Stimulated activated memory B cell treated with anti-CD40 and anti-IgM and Interleukin-4, amounts not matched to agents 10 μg/mL and 1 μg/mL and 100 μg/mL, for 72 hours (primary cell): Measurements from ENCODE around the gene ITGAD.
"Not testable (repeated sequence)": the region's sequence is repeated elsewhere in the genome, so short reads cannot be mapped to it uniquely, and the experiment has no call there.

ENCODE experiments used
- ATAC-seq: fragments of 150-1000 bp; cut with Tn5 transposase; 2 replicates; pipeline ENCODE4 v1.10.0; 2021
- H3K27ac Mint-ChIP-seq: one replicate; pipeline ENCODE4 v1.8.0; 2022; ENCODE audit warnings: mild to moderate bottlenecking, mixed read lengths
- H3K27me3 Mint-ChIP-seq: one replicate; pipeline ENCODE4 v1.8.0; 2022; ENCODE audit warnings: mixed read lengths
- H3K36me3 Mint-ChIP-seq: one replicate; pipeline ENCODE4 v1.8.0; 2022; ENCODE audit warnings: mixed read lengths
- H3K4me1 Mint-ChIP-seq: one replicate; pipeline ENCODE4 v1.8.0; 2022; ENCODE audit warnings: mixed read lengths
- H3K4me3 Mint-ChIP-seq: one replicate; pipeline ENCODE4 v1.8.0; 2022; ENCODE audit warnings: mild to moderate bottlenecking, moderate library complexity, mixed read lengths
- H3K9me3 Mint-ChIP-seq: one replicate; pipeline ENCODE4 v1.8.0; 2022; ENCODE audit warnings: mixed read lengths

ITGAD gene

GRCh38 chr16:31409433-31409832, 16.3 kb downstream of the ITGAD start:
- H3K36me3 Mint-ChIP-seq = no peaks in the 10 kb centered on the region
- ATAC-seq = no peak
- no peaks in the 10 kb centered on the region for H3K9me3 Mint-ChIP-seq
- H3K27ac Mint-ChIP-seq = no peak overlapping the region
- H3K4me1 Mint-ChIP-seq = peaks cover 15% of the 10 kb centered on the region
- H3K27me3 Mint-ChIP-seq = peaks cover 22% of the 10 kb centered on the region
- no peak overlapping the region for H3K4me3 Mint-ChIP-seq

GRCh38 chr16:31410082-31410481, 16.9 kb downstream of the ITGAD start:
- Mint-ChIP-seq H3K36me3 (no peaks in the 10 kb centered on the region), H3K4me1 (peaks cover 17% of the 10 kb centered on the region), H3K27ac (no peak overlapping the region), H3K9me3 (no peaks in the 10 kb centered on the region), H3K27me3 (peaks cover 22% of the 10 kb centered on the region), H3K4me3 (no peak overlapping the region)
- no peak for ATAC-seq

DNA sequence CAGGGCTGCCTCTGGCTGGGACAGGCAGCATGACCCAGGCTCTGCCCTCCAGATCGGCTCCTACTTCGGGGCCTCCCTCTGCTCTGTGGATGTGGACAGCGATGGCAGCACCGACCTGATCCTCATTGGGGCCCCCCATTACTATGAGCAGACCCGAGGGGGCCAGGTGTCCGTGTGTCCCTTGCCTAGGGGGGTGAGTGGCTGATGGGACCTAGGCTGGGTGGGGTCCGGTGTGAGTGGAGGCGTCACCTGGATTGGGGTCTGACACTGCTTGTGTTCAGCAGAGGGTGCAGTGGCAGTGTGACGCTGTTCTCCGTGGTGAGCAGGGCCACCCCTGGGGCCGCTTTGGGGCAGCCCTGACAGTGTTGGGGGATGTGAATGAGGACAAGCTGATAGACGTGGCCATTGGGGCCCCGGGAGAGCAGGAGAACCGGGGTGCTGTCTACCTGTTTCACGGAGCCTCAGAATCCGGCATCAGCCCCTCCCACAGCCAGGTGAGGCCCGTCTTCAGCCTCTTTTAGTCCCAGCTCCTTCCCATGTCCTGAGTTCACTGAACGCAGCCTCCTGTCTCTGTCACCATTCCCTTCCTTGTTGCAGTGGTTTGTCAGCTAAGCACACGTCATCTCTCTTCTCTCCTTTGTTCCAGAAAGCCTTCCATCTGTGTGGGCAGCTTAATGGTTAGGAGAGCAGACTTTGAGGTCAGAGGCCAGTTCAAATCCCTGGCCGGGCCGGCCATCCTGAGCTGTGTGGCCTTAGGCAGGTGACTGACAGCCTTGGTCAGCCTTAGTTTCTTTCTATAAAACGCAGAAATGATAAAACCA, 18.1 kb downstream of the ITGAD start:
- Mint-ChIP-seq H3K9me3 (no peaks in the 10 kb centered on the region), H3K27ac (no peak overlapping the region), H3K27me3 (peaks cover 31% of the 10 kb centered on the region), H3K4me3 (no peak overlapping the region), H3K36me3 (no peaks in the 10 kb centered on the region), H3K4me1 (peaks cover 23% of the 10 kb centered on the region)
- peak; percentile 6 for ATAC-seq

GRCh38 chr16:31412750-31413149, 19.6 kb downstream of the ITGAD start:
- no peak for ATAC-seq
- no peaks in the 10 kb centered on the region for H3K36me3 Mint-ChIP-seq
- no peaks in the 10 kb centered on the region for H3K9me3 Mint-ChIP-seq
- peaks cover 23% of the 10 kb centered on the region for H3K4me1 Mint-ChIP-seq
- no peak overlapping the region for H3K27ac Mint-ChIP-seq
- H3K4me3 Mint-ChIP-seq = no peak overlapping the region
- H3K27me3 Mint-ChIP-seq = peaks cover 32% of the 10 kb centered on the region

GRCh38 chr16:31413381-31413780, 20.2 kb downstream of the ITGAD start:
- Mint-ChIP-seq H3K27ac (no peak overlapping the region), H3K4me3 (no peak overlapping the region), H3K36me3 (no peaks in the 10 kb centered on the region), H3K9me3 (peaks cover 4% of the 10 kb centered on the region), H3K27me3 (peaks cover 35% of the 10 kb centered on the region), H3K4me1 (peaks cover 23% of the 10 kb centered on the region)
- ATAC-seq = no peak

DNA sequence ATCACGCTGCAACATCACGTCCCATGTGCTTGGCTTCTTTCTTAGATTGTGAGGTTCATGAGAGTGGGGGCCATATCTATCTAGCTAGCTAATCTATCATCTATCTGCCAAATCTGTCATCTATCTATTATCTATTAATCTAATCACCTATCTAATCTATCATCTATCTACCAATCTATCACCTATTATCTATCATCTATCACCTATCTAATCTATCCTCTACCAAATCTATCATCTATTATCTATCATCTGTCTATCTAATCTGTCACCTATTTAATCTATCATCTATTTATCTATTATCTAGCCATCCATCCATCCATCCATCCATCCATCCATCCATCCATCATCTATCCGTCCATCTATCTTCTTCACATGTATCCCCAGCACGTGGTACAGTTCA, 20.8 kb downstream of the ITGAD start:
- no peak overlapping the region for H3K4me3 Mint-ChIP-seq

DNA sequence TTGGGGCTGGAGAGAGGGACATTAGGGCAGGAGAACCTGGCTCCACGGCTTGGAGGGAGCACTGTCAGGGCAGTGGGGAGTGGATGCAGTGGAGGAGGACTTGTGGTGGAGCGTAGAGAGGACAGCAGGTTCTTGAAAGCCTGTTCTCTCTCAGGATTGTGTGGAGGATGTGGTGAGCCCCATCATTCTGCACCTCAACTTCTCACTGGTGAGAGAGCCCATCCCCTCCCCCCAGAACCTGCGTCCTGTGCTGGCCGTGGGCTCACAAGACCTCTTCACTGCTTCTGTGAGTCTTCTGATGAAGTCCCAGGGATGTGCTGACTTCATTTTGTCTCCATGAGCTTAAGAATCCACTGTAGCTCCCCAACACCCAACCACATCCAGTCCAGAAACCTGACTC, 21.6 kb downstream of the ITGAD start:
- ATAC-seq = no peak
- Mint-ChIP-seq H3K27ac (no peak overlapping the region), H3K4me1 (peaks cover 23% of the 10 kb centered on the region), H3K36me3 (no peaks in the 10 kb centered on the region), H3K9me3 (peaks cover 4% of the 10 kb centered on the region), H3K4me3 (no peak overlapping the region), H3K27me3 (peaks cover 25% of the 10 kb centered on the region)

More for the DNA sequence above, 20.8 kb downstream of the ITGAD start:
- H3K9me3 Mint-ChIP-seq = peaks cover 4% of the 10 kb centered on the region
- ATAC-seq = no peak
- no peak overlapping the region for H3K27ac Mint-ChIP-seq
- H3K4me1 Mint-ChIP-seq = peaks cover 23% of the 10 kb centered on the region
- no peaks in the 10 kb centered on the region for H3K36me3 Mint-ChIP-seq
- H3K27me3 Mint-ChIP-seq = peaks cover 32% of the 10 kb centered on the region

DNA sequence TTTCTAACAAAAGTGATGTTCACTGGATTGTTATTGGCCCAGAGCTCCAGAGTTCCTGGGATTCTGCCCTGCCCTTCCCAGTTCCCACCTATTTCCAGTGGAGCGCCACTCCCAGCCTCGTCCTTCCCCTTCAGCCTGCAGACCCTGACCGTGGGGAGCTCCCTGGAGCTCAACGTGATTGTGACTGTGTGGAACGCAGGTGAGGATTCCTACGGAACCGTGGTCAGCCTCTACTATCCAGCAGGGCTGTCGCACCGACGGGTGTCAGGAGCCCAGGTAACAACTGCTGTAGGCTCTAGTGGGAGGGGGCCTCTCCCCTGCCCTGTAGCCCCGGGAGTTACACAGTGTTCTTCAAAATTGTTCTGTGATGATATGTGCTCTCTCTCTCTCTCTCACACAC, 23.2 kb downstream of the ITGAD start:
- ATAC-seq = no peak
- Mint-ChIP-seq H3K4me3 (no peak overlapping the region), H3K4me1 (peaks cover 27% of the 10 kb centered on the region), H3K36me3 (no peaks in the 10 kb centered on the region), H3K9me3 (peaks cover 4% of the 10 kb centered on the region), H3K27ac (no peak overlapping the region), H3K27me3 (peaks cover 19% of the 10 kb centered on the region)

DNA sequence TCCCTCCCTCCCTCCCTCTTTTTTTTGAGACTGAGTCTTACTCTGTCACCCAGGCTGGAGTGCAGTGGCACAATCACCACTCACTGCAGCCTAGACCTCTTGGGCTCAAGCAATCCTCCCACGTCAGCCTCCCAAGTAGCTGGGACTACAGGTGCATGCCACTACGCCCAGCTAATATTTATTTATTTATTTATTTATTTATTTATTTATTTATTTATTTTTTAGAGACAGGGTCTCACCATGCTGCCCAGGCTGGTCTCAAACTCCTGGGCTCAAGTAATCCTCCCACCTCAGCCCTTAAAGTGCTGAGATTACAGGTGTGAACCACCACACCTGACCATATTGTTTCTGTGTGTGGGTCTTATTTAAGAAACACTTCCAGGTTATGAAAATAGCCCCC, 23.9 kb downstream of the ITGAD start:
- peaks cover 19% of the 10 kb centered on the region for H3K27me3 Mint-ChIP-seq
- H3K27ac Mint-ChIP-seq, H3K36me3 Mint-ChIP-seq, ATAC-seq, H3K4me3 Mint-ChIP-seq, H3K9me3 Mint-ChIP-seq: not testable (repeated sequence)
- peaks cover 27% of the 10 kb centered on the region for H3K4me1 Mint-ChIP-seq

GRCh38 chr16:31417916-31418315, 24.8 kb downstream of the ITGAD start:
- H3K27ac Mint-ChIP-seq = no peak overlapping the region
- H3K4me1 Mint-ChIP-seq = peaks cover 27% of the 10 kb centered on the region
- no peaks in the 10 kb centered on the region for H3K36me3 Mint-ChIP-seq
- no peak overlapping the region for H3K4me3 Mint-ChIP-seq
- H3K27me3 Mint-ChIP-seq = peaks cover 19% of the 10 kb centered on the region
- ATAC-seq = no peak
- peaks cover 4% of the 10 kb centered on the region for H3K9me3 Mint-ChIP-seq

- ATAC-seq = no peak
- H3K36me3 Mint-ChIP-seq = no peaks in the 10 kb centered on the region
- peaks cover 10% of the 10 kb centered on the region for H3K4me1 Mint-ChIP-seq
- H3K27me3 Mint-ChIP-seq = peaks cover 40% of the 10 kb centered on the region
- peaks cover 4% of the 10 kb centered on the region for H3K9me3 Mint-ChIP-seq
- H3K27ac Mint-ChIP-seq = no peak overlapping the region
- no peak overlapping the region for H3K4me3 Mint-ChIP-seq
Measured at GRCh38 chr16:31420037-31420436, 26.9 kb downstream of the ITGAD start.

GRCh38 chr16:31421587-31421986, 28.5 kb downstream of the ITGAD start:
- Mint-ChIP-seq H3K4me1 (peaks cover 4% of the 10 kb centered on the region), H3K36me3 (no peaks in the 10 kb centered on the region), H3K9me3 (peaks cover 4% of the 10 kb centered on the region), H3K4me3 (no peak overlapping the region), H3K27me3 (peaks cover 47% of the 10 kb centered on the region), H3K27ac (no peak overlapping the region)
- ATAC-seq = peak; percentile 66

GRCh38 chr16:31423241-31423640, 30.1 kb downstream of the ITGAD start:
- no peak for ATAC-seq
- Mint-ChIP-seq H3K9me3 (no peaks in the 10 kb centered on the region), H3K27ac (no peak overlapping the region), H3K27me3 (peaks cover 42% of the 10 kb centered on the region), H3K4me1 (peaks cover 4% of the 10 kb centered on the region), H3K36me3 (no peaks in the 10 kb centered on the region), H3K4me3 (no peak overlapping the region)

- no peaks in the 10 kb centered on the region for H3K9me3 Mint-ChIP-seq
Measured at GRCh38 chr16:31423801-31424200, 30.7 kb downstream of the ITGAD start.

DNA sequence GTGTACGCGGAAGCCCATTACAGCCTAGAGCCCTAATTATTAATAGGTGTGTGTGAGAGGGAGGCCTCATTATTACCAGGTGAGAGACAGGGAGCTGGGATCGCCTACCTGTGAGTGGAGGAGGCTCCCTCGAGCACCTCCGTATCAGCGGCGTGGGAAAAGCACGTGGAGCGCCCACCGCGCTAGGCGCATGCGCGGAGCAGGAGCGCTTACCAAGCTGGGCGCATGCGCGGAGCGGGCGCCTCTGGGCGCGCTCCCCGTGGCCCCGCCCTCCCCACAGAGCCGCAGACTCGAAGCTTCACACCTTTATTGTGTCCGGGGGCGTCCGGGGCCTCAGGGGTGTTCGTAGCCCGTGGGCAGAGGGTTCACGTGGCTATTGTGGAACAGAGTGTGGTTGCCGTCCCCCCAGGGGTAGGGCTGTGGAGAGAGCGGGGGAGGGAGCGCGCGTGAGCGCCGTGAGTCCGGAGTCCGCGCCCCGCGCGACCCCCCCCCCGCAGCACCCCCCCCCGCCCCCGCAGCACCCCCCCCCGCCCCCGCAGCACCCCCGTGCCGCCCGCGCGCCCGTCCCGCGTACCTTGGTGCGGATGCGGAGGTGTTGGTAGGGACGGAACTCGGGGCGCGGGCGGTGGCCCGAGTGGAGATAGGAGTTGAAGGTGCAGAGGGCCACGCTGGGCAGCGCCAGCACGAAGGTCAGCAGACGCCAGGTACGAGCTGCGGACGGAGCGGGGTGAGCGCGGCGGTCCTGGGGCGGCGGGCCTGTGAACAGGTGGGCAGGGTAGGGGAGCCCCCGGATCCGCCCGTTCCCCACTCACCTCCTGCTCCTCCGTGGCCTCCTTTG, 34.5 kb downstream of the ITGAD start:
- Mint-ChIP-seq H3K9me3 (no peaks in the 10 kb centered on the region), H3K4me1 (peaks cover 6% of the 10 kb centered on the region)

More at GRCh38 chr16:31423801-31424200, 30.7 kb downstream of the ITGAD start:
- H3K36me3 Mint-ChIP-seq = no peaks in the 10 kb centered on the region
- H3K27me3 Mint-ChIP-seq = peaks cover 38% of the 10 kb centered on the region
- H3K4me3 Mint-ChIP-seq = no peak overlapping the region
- ATAC-seq = no peak
- peaks cover 4% of the 10 kb centered on the region for H3K4me1 Mint-ChIP-seq
- no peak overlapping the region for H3K27ac Mint-ChIP-seq

GRCh38 chr16:31428279-31428597, 35.1 kb downstream of the ITGAD start, which contains the start of gene COX6A2:
Gene COX6A2, minus strand, starts transcription at chr16:31428360. Its CDS starts 35 bp downstream, at chr16:31428325.
- no peaks in the 10 kb centered on the region for H3K36me3 Mint-ChIP-seq
- peaks cover 35% of the 10 kb centered on the region for H3K27me3 Mint-ChIP-seq
- H3K27ac Mint-ChIP-seq = no peak within 1 kb of the TSS
- H3K4me3 Mint-ChIP-seq = peak within 1 kb of the TSS; percentile 53
- peaks cover 6% of the 10 kb centered on the region for H3K4me1 Mint-ChIP-seq
- no peaks in the 10 kb centered on the region for H3K9me3 Mint-ChIP-seq
- no peak for ATAC-seq

More for the DNA sequence above, 34.5 kb downstream of the ITGAD start:
- Mint-ChIP-seq H3K27me3 (peaks cover 38% of the 10 kb centered on the region), H3K27ac (no peak overlapping the region), H3K4me3 (peak overlapping the region; percentile 53), H3K36me3 (no peaks in the 10 kb centered on the region)
- ATAC-seq = peak; percentile 53
